Suprapubic skin (tissue), 4 donors: ENCODE data around the gene SLC35A4. TPM values are rescaled to one million over a fixed set of nuclear protein-coding genes. Genes with fewer than 3 reads are reported as not detected.

ENCODE experiments used
- DNase-seq, 2 donors: peaks; one replicate each; pipeline ENCODE4 v3.0.0-alpha.2; 2019; ENCODE audit warnings: low spot score in 2 of 2
- H3K27ac ChIP-seq: fragments of 200-600 bp; sonication (generic); one replicate; pipeline ENCODE4 v1.5.1; 2019
- H3K27me3 ChIP-seq: fragments of 200-600 bp; sonication (generic); one replicate; pipeline ENCODE4 v1.5.1; 2019
- H3K36me3 ChIP-seq: fragments of 200-600 bp; sonication (generic); one replicate; pipeline ENCODE4 v1.5.1; 2019
- H3K4me1 ChIP-seq: fragments of 200-600 bp; sonication (generic); one replicate; pipeline ENCODE4 v1.5.1; 2019
- H3K4me3 ChIP-seq: fragments of 200-600 bp; sonication (generic); one replicate; pipeline ENCODE4 v1.5.1; 2019; ENCODE audit warnings: mild to moderate bottlenecking
- H3K9me3 ChIP-seq: fragments of 200-600 bp; sonication (generic); one replicate; pipeline ENCODE4 v1.5.1; 2019
- CTCF ChIP-seq, 2 donors: fragments of 200-600 bp in 1 of 2; fragments of 450-650 bp in 1 of 2; sonication (generic) in 1 of 2; IDR thresholded peaks; one replicate each; pipeline ENCODE4 v1.5.1; 2016 to 2019; ENCODE audit warnings: antibody characterized with exemption in 2 of 2, mild to moderate bottlenecking in 1 of 2, moderate library complexity in 1 of 2
- EP300 ChIP-seq: sonication (generic); formaldehyde crosslinking; IDR thresholded peaks from one replicate; pipeline ENCODE4 v1.6.1; 2017; ENCODE audit warnings: antibody characterized with exemption
- POLR2A ChIP-seq, 2 donors: fragments of 450-650 bp; IDR thresholded peaks; one replicate each; pipeline ENCODE4 v1.6.1; 2017; ENCODE audit warnings: antibody characterized with exemption in 2 of 2, mild to moderate bottlenecking in 2 of 2, moderate library complexity in 2 of 2
- POLR2AphosphoS5 ChIP-seq, 3 donors: sonication (generic); formaldehyde crosslinking; IDR thresholded peaks; one replicate each; pipeline ENCODE4 v1.6.1; 2017; ENCODE audit warnings: antibody characterized with exemption in 3 of 3
- WGBS: methylation state at CpG from one replicate; pipeline ENCODE4 v1.1.5; 2018; 5-methylcytosine and 5-hydroxymethylcytosine counted together
- total RNA-seq, 4 donors: library from RNA; depleted of rRNA; stranded (reverse); fragments of >200 nt; gene quantifications; one replicate each; pipeline ENCODE4 v1.1.0, GENCODE V29; 2016

The SLC35A4 gene
- total RNA-seq, 4 donors from 2014 or later: 30.7 to 85.0 (median 63.1) TPM

GRCh38 chr5:140565780-140566095, 1.1 kb downstream of the SLC35A4 start:
- TF ChIP-seq EP300 (no peak), CTCF (IDR thresholded peaks at IDR 0.05) (no peak), POLR2AphosphoS5 (IDR thresholded peaks at IDR 0.05) (no peak), POLR2A (IDR thresholded peaks at IDR 0.05) (no peak)
- H3K27ac ChIP-seq: peak overlapping the region; percentile 88
- peaks cover 41% of the 10 kb centered on the region for H3K36me3 ChIP-seq
- H3K9me3 ChIP-seq: no peaks in the 10 kb centered on the region
- no peaks in the 10 kb centered on the region for H3K27me3 ChIP-seq
- peak overlapping the region; percentile 86 for H3K4me3 ChIP-seq
- DNase-seq: peak in 1 of 2 donors; percentile 73
- WGBS: 68% methylated on average over 4 of the region's 4 CpGs
- peaks cover 54% of the 10 kb centered on the region for H3K4me1 ChIP-seq

GRCh38 chr5:140566665-140567064, 2.0 kb downstream of the SLC35A4 start:
- H3K4me1 ChIP-seq: peaks cover 59% of the 10 kb centered on the region
- no peak overlapping the region for H3K27ac ChIP-seq
- no peak for DNase-seq
- H3K9me3 ChIP-seq: no peaks in the 10 kb centered on the region
- H3K4me3 ChIP-seq: no peak overlapping the region
- TF ChIP-seq POLR2A (IDR thresholded peaks at IDR 0.05): no peak
- no peak for TF ChIP-seq CTCF (IDR thresholded peaks at IDR 0.05)
- no peak for TF ChIP-seq POLR2AphosphoS5 (IDR thresholded peaks at IDR 0.05)
- TF ChIP-seq EP300: no peak
- peaks cover 32% of the 10 kb centered on the region for H3K36me3 ChIP-seq
- H3K27me3 ChIP-seq: no peaks in the 10 kb centered on the region
- 96% methylated on average over 5 of the region's 5 CpGs for WGBS

GRCh38 chr5:140567136-140567818, 2.6 kb downstream of the SLC35A4 start:
- no peaks in the 10 kb centered on the region for H3K27me3 ChIP-seq
- H3K27ac ChIP-seq: no peak overlapping the region
- H3K36me3 ChIP-seq: peaks cover 26% of the 10 kb centered on the region
- H3K4me1 ChIP-seq: peaks cover 53% of the 10 kb centered on the region
- 92% methylated on average over 20 of the region's 22 CpGs for WGBS
- no peak for DNase-seq
- H3K4me3 ChIP-seq: no peak overlapping the region
- H3K9me3 ChIP-seq: no peaks in the 10 kb centered on the region
- TF ChIP-seq CTCF (IDR thresholded peaks at IDR 0.05): no peak
- no peak for TF ChIP-seq POLR2A (IDR thresholded peaks at IDR 0.05)

GRCh38 chr5:140567871-140568270, 3.2 kb downstream of the SLC35A4 start:
- DNase-seq: no peak
- peaks cover 47% of the 10 kb centered on the region for H3K4me1 ChIP-seq
- H3K9me3 ChIP-seq: no peaks in the 10 kb centered on the region
- 92% methylated on average over 12 of the region's 13 CpGs for WGBS
- H3K4me3 ChIP-seq: no peak overlapping the region
- H3K27ac ChIP-seq: no peak overlapping the region
- H3K27me3 ChIP-seq: no peaks in the 10 kb centered on the region
- peaks cover 26% of the 10 kb centered on the region for H3K36me3 ChIP-seq
- no peak for TF ChIP-seq POLR2A (IDR thresholded peaks at IDR 0.05)
- no peak for TF ChIP-seq CTCF (IDR thresholded peaks at IDR 0.05)
- TF ChIP-seq EP300: no peak
- TF ChIP-seq POLR2AphosphoS5 (IDR thresholded peaks at IDR 0.05): no peak

GRCh38 chr5:140568443-140569063, 3.9 kb downstream of the SLC35A4 start:
- Histone ChIP-seq H3K27me3 (no peaks in the 10 kb centered on the region), H3K27ac (peak overlapping the region; percentile 3), H3K36me3 (peaks cover 26% of the 10 kb centered on the region), H3K4me1 (peaks cover 40% of the 10 kb centered on the region), H3K4me3 (no peak overlapping the region), H3K9me3 (no peaks in the 10 kb centered on the region)
- no peak for DNase-seq
- WGBS: 95% methylated on average over 2 of the region's 2 CpGs
- TF ChIP-seq POLR2AphosphoS5 (IDR thresholded peaks at IDR 0.05) (no peak), CTCF (IDR thresholded peaks at IDR 0.05) (no peak), EP300 (no peak), POLR2A (IDR thresholded peaks at IDR 0.05) (no peak)
